GM19438 (cell line): ENCODE data around the gene ETFBKMT.
"Not testable (repeated sequence)": the region's sequence is repeated elsewhere in the genome, so short reads cannot be mapped to it uniquely, and the experiment has no call there.

Source experiments
- ATAC-seq: cut with Tn5 transposase; IDR thresholded peaks from one replicate; pipeline ENCODE4 v1.9.1; 2021; ENCODE audit warnings: low read depth; ENCODE audit not compliant: unreplicated experiment

ETFBKMT gene

DNA sequence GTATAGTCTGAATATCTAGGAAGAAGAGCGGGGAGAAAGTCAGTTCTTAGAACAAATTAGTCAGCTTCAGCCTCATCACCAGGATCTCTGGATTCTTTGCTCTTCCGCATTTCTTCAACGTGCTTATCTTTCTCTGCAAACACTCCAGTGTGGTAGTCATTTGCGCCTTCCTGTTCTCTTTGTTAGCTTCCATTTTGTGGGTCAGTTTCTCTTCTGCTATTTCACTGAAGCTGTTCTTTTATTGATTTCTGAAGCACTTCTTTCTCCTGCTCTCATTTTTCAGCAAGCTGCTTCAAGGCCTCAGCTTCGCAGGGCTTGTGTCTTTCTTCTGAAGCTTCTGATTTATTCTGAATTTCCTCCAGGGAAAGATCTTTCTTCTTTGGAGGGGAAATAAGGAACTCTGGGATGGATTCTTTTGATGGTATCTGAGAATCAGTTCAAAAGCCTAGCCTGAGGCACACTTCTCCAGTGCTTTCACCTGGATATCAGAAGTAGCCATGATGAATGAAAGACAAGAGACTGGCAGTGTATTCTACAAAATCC is 55.9 kb downstream of the ETFBKMT start:
- ATAC-seq, result peak; percentile 82

DNA sequence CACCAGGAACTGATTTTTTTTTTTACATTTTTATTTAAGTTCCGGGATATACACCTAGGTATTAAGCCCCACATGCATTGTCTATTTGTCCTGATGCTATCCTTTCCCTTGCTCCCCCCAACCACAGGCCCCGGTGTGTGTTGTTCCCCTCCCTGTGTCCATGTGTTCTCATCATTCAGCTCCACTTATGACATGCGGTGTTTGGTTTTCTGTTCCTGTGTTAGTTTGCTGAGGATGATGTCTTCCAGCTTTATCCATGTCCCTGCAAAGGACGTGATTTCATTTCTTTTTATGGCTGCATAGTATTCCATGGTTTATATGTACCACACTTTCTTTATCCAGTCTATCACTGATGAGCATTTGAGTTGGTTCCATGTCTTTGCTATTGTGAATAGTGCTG is 57.5 kb downstream of the ETFBKMT start:
- ATAC-seq, result not testable (repeated sequence)

DNA sequence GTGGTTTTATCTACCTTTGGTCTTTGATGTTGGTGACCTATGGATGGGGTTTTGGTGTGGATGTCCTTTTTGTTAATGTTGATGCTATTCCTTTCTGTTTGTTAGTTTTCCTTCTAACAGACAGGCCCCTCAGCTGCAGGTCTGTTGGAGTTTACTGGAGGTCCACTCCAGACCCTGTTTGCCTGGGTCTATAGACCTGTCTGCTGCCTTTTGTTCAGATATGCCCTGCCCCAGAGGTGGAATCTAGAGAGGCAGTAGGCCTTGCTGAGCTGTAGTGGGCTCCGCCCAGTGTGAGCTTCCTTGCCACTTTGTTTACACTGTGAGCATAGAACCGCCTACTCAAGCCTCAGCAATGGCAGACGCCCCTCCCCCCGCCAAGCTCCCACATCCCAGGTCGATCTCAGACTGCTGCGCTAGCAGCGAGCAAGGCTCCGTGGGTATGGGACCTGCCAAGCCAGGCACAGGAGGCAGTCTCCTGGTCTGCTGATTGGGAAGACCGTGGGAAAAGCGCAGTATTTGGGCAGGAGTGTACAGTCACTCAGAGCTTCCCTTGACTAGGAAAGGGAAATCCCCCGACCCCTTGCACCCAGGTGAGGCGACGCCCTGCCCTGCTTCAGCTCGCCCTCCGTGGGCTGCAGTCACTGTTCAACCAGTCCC is 59.2 kb downstream of the ETFBKMT start:
- not testable (repeated sequence) for ATAC-seq

DNA sequence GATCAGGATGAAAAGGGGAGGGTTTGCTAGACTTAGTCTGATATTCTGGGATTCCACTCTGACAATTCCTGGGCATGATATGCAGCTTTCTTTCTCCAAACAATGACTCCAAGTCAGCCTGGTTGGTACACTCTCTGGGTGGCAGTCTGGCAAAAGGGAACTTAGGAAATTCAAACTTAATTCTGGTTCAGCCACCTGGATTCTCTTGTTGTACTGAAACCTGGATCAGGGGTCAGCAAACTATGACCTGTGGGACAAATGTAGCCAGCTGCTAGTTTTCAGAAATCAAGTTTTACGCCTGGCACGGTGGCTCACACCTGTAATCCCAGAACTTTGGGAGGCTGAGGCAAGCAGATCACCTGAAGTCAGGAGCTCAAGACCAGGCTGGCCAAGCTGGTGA is 63.1 kb downstream of the ETFBKMT start:
- ATAC-seq, result no peak
